Hepatic stellate cell (primary cell): ENCODE results near the gene ATP6V0C.
"Not testable (repeated sequence)": the region's sequence is repeated elsewhere in the genome, so short reads cannot be mapped to it uniquely, and the experiment has no call there.

Experiments used
- DNase-seq: peaks from one replicate; pipeline ENCODE4 v3.0.0; 2011; ENCODE audit warnings: low spot score

Gene ATP6V0C

DNA sequence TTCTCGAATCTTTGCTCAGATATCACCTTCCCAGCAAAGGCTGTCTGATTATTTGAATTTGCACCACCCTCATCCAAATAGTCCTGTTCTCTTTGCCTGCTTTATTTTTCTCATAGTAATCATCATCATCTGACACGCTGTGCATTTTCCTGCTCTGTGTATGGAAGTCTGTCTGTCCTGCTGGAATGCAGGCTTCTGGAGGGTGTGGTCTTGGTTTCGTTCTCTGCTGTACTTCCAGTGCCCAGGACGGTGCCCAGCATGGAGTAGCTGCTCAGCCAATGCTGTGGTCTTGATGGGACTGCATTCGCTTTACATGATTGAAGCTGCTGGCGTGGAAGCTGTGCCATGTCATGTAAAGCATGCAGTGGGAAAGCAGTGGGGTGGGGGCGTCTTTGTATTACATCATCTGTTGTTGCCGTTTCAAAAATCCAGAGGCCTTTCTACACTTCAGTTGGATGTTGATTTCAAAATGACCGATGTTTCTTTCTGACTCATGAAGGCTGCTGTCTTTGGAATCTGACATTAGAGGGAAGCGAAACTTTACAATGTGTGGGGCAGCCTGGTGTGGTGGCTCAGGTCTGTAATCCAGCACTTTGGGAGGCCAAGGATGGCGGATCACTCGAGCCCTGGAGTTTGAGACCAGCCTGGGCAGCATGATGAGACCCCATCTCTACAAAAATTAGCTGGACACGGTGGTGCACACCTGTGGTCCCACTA, 41.1 kb downstream of the ATP6V0C start:
- DNase-seq = not testable (repeated sequence)

GRCh38 chr16:2557150-2557549, 43.4 kb downstream of the ATP6V0C start:
- DNase-seq = not testable (repeated sequence)

GRCh38 chr16:2560131-2560797, 46.5 kb downstream of the ATP6V0C start:
- DNase-seq = not testable (repeated sequence)

DNA sequence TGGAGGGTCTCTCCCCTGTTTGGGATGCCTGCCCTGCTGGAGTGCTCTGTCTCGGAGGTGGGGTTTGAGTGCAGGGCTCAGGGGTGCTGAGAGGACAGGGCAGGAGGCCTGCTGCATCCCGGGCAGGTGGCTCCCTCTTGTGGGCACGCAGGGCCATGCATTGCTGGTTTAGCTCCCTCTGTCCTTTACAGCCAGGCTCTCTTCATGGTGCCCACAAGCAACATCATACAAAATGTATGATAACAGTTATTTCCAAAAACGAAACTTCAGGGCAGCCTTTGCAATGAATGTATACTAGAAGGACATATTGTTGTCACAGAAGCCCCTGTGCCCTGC, 47.0 kb downstream of the ATP6V0C start:
- DNase-seq = not testable (repeated sequence)

DNA sequence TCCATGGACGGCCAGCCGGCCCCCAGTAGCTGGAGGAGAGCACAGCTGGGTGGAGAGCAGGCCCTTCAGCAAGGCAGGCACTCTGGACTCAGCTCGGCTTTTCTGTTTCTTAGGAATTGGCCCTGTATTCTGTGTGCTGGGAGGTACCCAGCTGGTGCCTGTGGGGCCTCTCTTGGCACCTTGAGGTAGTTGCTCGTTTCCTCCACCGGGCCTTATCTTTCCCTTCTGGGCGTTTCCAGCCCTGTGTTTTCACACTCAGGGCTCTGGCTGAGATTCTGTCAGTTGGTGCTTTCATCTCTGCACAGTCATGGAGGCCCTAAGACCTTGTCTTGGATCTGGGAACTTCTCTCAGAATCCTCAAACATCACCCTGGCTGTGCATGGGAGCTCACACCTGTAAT, 53.8 kb downstream of the ATP6V0C start:
- DNase-seq = not testable (repeated sequence)

- DNase-seq = not testable (repeated sequence)
Measured at GRCh38 chr16:2568573-2568972, 54.8 kb downstream of the ATP6V0C start.
